K562 (cell line): Measurements from ENCODE around the gene TNFSF15.

Source experiments
- CREB1 ChIP-seq, 2 experiments: sonication (generic) in 1 of 2; formaldehyde crosslinking in 1 of 2; IDR thresholded peaks; 2 replicates each; pipeline versions ENCODE4 v1.6.1 to v1.8.0; 2012 to 2022; ENCODE audit warnings: inconsistent platforms in 1 of 2, mild to moderate bottlenecking in 1 of 2, missing genetic modification reagents in 1 of 2, moderate library complexity in 1 of 2
- CTCF ChIP-seq, 3 experiments: IDR thresholded peaks in 2 of 3; conservative IDR thresholded peaks in 1 of 3; 2 replicates each; pipeline ENCODE4 v1.5.1; 2011 to 2012; ENCODE audit warnings: low read length in 3 of 3, mild to moderate bottlenecking in 3 of 3, control low read depth in 2 of 3, improper control_type of control experiment in 1 of 3, inconsistent platforms in 1 of 3, low read depth in 1 of 3, mixed read lengths in 1 of 3, moderate library complexity in 1 of 3; ENCODE audit not compliant: insufficient read depth in 2 of 3
- KLF6 ChIP-seq: fragments of 250-450 bp; sonication (Bioruptor Pico); IDR thresholded peaks from 2 replicates; pipeline ENCODE4 v1.4.0; 2020; ENCODE audit warnings: mild to moderate bottlenecking, moderate library complexity, borderline replicate concordance
- MAFG ChIP-seq: fragments of 450-650 bp; conservative IDR thresholded peaks from 2 replicates; pipeline ENCODE4 v1.6.1; 2016; ENCODE audit warnings: missing genetic modification characterization, missing compliant biosample characterization
- MAX ChIP-seq: sonication (generic); formaldehyde crosslinking; IDR thresholded peaks from 2 replicates; pipeline ENCODE4 v1.9.0; 2022; ENCODE audit warnings: mild to moderate bottlenecking, missing genetic modification reagents
- SPI1 ChIP-seq: IDR thresholded peaks from 2 replicates; pipeline ENCODE4 v1.6.1; 2011; ENCODE audit warnings: low read depth, low read length, control low read depth, borderline replicate concordance
- ZNF253 ChIP-seq: fragments of 250-450 bp; sonication (Bioruptor Pico); conservative IDR thresholded peaks from 2 replicates; pipeline ENCODE4 v1.6.1; 2021; ENCODE audit warnings: mild to moderate bottlenecking
- ZNF398 ChIP-seq: fragments of 250-450 bp; sonication (Bioruptor Pico); IDR thresholded peaks from 2 replicates; pipeline ENCODE4 v1.8.0; 2021; ENCODE audit warnings: moderate library complexity, mild to moderate bottlenecking, inconsistent platforms
- ZNF584 ChIP-seq: fragments of 200-800 bp; sonication (Bioruptor generic); IDR thresholded peaks from 2 replicates; pipeline ENCODE4 v1.6.1; 2016; ENCODE audit warnings: low read depth, mild to moderate bottlenecking, missing genetic modification characterization, missing compliant biosample characterization

GRCh38 chr9:114826431-114826830 is 20.6 kb upstream of the TNFSF15 start:
- no peak for TF ChIP-seq SPI1
- no peak for TF ChIP-seq ZNF398
- no peak for TF ChIP-seq MAFG (tag)
- no peak for TF ChIP-seq CREB1 (IDR thresholded peaks at IDR 0.05)
- TF ChIP-seq CREB1 (CRISPR knock-in tag; IDR thresholded peaks at IDR 0.05): no peak
- TF ChIP-seq ZNF253 (CRISPR knock-in tag): no peak
- no peak for TF ChIP-seq ZNF584 (CRISPR knock-in tag)
- no peak for TF ChIP-seq KLF6
- no peak for TF ChIP-seq CTCF (IDR thresholded peaks at IDR 0.05 in 2 of 3, conservative IDR thresholded peaks at IDR 0.05 in 1 of 3; ENCODE audit: insufficient read depth in 2 of 3, low read depth in 1 of 3, low read length in 3 of 3)
- TF ChIP-seq MAX (CRISPR knock-in tag): no peak
